Gastroesophageal sphincter (tissue), 4 donors: ENCODE results near the gene GRIK1. TPM values are rescaled to one million over a fixed set of nuclear protein-coding genes. Genes with fewer than 3 reads are reported as not detected.

Experiments
- ATAC-seq: fragments of 150-250 bp; one replicate; pipeline ENCODE4 v1.9.1; 2016; ENCODE audit warnings: mild to moderate bottlenecking, moderate library complexity
- H3K27ac ChIP-seq, 4 donors: fragments of 200-600 bp; sonication (generic) in 3 of 4; 1 replicate in 3 of 4; 2 replicates in 1 of 4; pipeline ENCODE4 v1.5.1; 2016 to 2019
- H3K27me3 ChIP-seq: fragments of 200-600 bp; sonication (generic); one replicate; pipeline ENCODE4 v1.5.1; 2019
- H3K36me3 ChIP-seq, 2 donors: fragments of 200-600 bp; sonication (generic); one replicate each; pipeline ENCODE4 v1.5.1; 2019; ENCODE audit warnings: control low read depth in 1 of 2
- H3K4me1 ChIP-seq, 3 donors: fragments of 200-600 bp; sonication (generic); 1 replicate in 2 of 3; 2 replicates in 1 of 3; pipeline ENCODE4 v1.5.1; 2016 to 2019; ENCODE audit warnings: control low read depth in 2 of 3
- H3K4me3 ChIP-seq, 2 donors: fragments of 200-600 bp; sonication (generic); one replicate each; pipeline ENCODE4 v1.5.1; 2019; ENCODE audit warnings: mild to moderate bottlenecking in 1 of 2, moderate library complexity in 1 of 2
- H3K9me3 ChIP-seq, 3 donors: fragments of 200-600 bp; sonication (generic); one replicate each; pipeline ENCODE4 v1.5.1; 2017 to 2019; ENCODE audit warnings: control low read depth in 2 of 3
- CTCF ChIP-seq, 4 experiments: fragments of 200-600 bp in 2 of 4; fragments of 450-650 bp in 2 of 4; sonication (generic) in 1 of 4; IDR thresholded peaks; one replicate each; pipeline ENCODE4 v1.5.1; 2017 to 2019; ENCODE audit warnings: antibody characterized with exemption in 4 of 4, mild to moderate bottlenecking in 2 of 4, moderate library complexity in 2 of 4
- EP300 ChIP-seq: sonication (generic); formaldehyde crosslinking; IDR thresholded peaks from one replicate; pipeline ENCODE4 v1.6.1; 2017; ENCODE audit warnings: antibody characterized with exemption, mild to moderate bottlenecking
- POLR2A ChIP-seq, 2 donors: fragments of 450-650 bp; IDR thresholded peaks; one replicate each; pipeline ENCODE4 v1.6.1; 2017; ENCODE audit warnings: antibody characterized with exemption in 2 of 2, mild to moderate bottlenecking in 2 of 2, moderate library complexity in 1 of 2
- POLR2AphosphoS5 ChIP-seq: sonication (generic); formaldehyde crosslinking; IDR thresholded peaks from one replicate; pipeline ENCODE4 v1.6.1; 2017; ENCODE audit warnings: antibody characterized with exemption
- whole genome bisulfite sequencing, 2 donors: methylation state at CpG; one replicate each; pipeline ENCODE4 v1.1.5; 2018; ENCODE audit warnings: low coverage in 1 of 2; 5-methylcytosine and 5-hydroxymethylcytosine counted together
- total RNA-seq, 4 donors: library from RNA; depleted of rRNA; stranded (reverse); fragments of >200 nt; gene quantifications; one replicate each; pipeline ENCODE4 v1.1.0, GENCODE V29; 2016

The GRIK1 gene
- total RNA-seq, 4 donors from 2014 or later: 0.32 to 0.67 TPM; not detected in 2

- TF ChIP-seq POLR2AphosphoS5: no peak
- ATAC-seq: no peak
- WGBS, 2 donors: 68 to 90% methylated on average over 3 to 5 of the region's 5 CpGs
- Histone ChIP-seq H3K9me3 (no peaks in the 10 kb centered on the region), H3K36me3 (no peaks in the 10 kb centered on the region), H3K4me3 (no peak overlapping the region), H3K4me1 (no peaks in the 10 kb centered on the region), H3K27me3 (no peaks in the 10 kb centered on the region), H3K27ac (no peak overlapping the region)
Measured at GRCh38 chr21:29582855-29583254, 356.9 kb downstream of the GRIK1 start.

GRCh38 chr21:29581393-29581792 is 358.4 kb downstream of the GRIK1 start:
- no peak for ATAC-seq
- no peak overlapping the region for H3K27ac ChIP-seq
- no peaks in the 10 kb centered on the region for H3K9me3 ChIP-seq
- no peak overlapping the region for H3K4me3 ChIP-seq
- H3K4me1 ChIP-seq: no peaks in the 10 kb centered on the region
- no peaks in the 10 kb centered on the region for H3K36me3 ChIP-seq
- WGBS, 2 donors: 80 to 93% methylated on average over 1 to 5 of the region's 5 CpGs
- TF ChIP-seq POLR2AphosphoS5 (no peak), EP300 (no peak), POLR2A (IDR thresholded peaks at IDR 0.05) (no peak), CTCF (IDR thresholded peaks at IDR 0.05) (no peak)
- H3K27me3 ChIP-seq: no peaks in the 10 kb centered on the region

- WGBS, 2 donors: 85 to 100% methylated on average over 4 to 5 of the region's 5 CpGs
- no peak for ATAC-seq
- Histone ChIP-seq H3K4me1 (no peaks in the 10 kb centered on the region), H3K36me3 (no peaks in the 10 kb centered on the region), H3K9me3 (no peaks in the 10 kb centered on the region), H3K27ac (no peak overlapping the region), H3K27me3 (no peaks in the 10 kb centered on the region), H3K4me3 (no peak overlapping the region)
- TF ChIP-seq POLR2A (IDR thresholded peaks at IDR 0.05): no peak
- no peak for TF ChIP-seq EP300
- TF ChIP-seq CTCF (IDR thresholded peaks at IDR 0.05): no peak
Measured at GRCh38 chr21:29580732-29581285, 359.0 kb downstream of the GRIK1 start.

- Histone ChIP-seq H3K9me3 (no peaks in the 10 kb centered on the region), H3K27ac (no peak overlapping the region), H3K4me3 (no peak overlapping the region), H3K36me3 (no peaks in the 10 kb centered on the region), H3K4me1 (no peaks in the 10 kb centered on the region), H3K27me3 (no peaks in the 10 kb centered on the region)
- TF ChIP-seq EP300 (no peak), CTCF (IDR thresholded peaks at IDR 0.05) (no peak), POLR2AphosphoS5 (no peak), POLR2A (IDR thresholded peaks at IDR 0.05) (no peak)
- 72 to 73% methylated on average over 7 of the region's 7 CpGs for WGBS, 2 donors
- ATAC-seq: no peak
Measured at GRCh38 chr21:29578306-29578705, 361.5 kb downstream of the GRIK1 start.

- Histone ChIP-seq H3K27me3 (no peaks in the 10 kb centered on the region), H3K4me3 (no peak overlapping the region), H3K4me1 (no peaks in the 10 kb centered on the region), H3K27ac (no peak overlapping the region), H3K36me3 (no peaks in the 10 kb centered on the region), H3K9me3 (no peaks in the 10 kb centered on the region)
- 69 to 87% methylated on average over 5 to 7 of the region's 7 CpGs for WGBS, 2 donors
- TF ChIP-seq POLR2AphosphoS5 (no peak), EP300 (no peak), CTCF (IDR thresholded peaks at IDR 0.05) (no peak), POLR2A (IDR thresholded peaks at IDR 0.05) (no peak)
- ATAC-seq: no peak
Measured at GRCh38 chr21:29571949-29572348, 367.8 kb downstream of the GRIK1 start.
